GM10266 (cell line): ENCODE results near the gene DRD5.

Experiments used
- DNase-seq: peaks from one replicate; pipeline ENCODE4 v3.0.0; 2012; ENCODE audit errors: extremely low spot score
- CTCF ChIP-seq: IDR thresholded peaks from 2 replicates; pipeline ENCODE4 v1.5.1; 2012; ENCODE audit warnings: mild to moderate bottlenecking, low read depth; ENCODE audit not compliant: control insufficient read depth, insufficient read depth; ENCODE audit errors: missing control alignments

The DRD5 gene

GRCh38 chr4:9826551-9826950 is 45.1 kb downstream of the DRD5 start:
- no peak for TF ChIP-seq CTCF
- no peak for DNase-seq

GRCh38 chr4:9832640-9833039 is 51.2 kb downstream of the DRD5 start:
- no peak for DNase-seq
- TF ChIP-seq CTCF: no peak

GRCh38 chr4:9833421-9833820 is 52.0 kb downstream of the DRD5 start:
- DNase-seq: no peak
- no peak for TF ChIP-seq CTCF
